GM19467 (cell line): ENCODE measurements around the gene HMOX1.
"Not testable (repeated sequence)": the region's sequence is repeated elsewhere in the genome, so short reads cannot be mapped to it uniquely, and the experiment has no call there.

Source experiments
- ATAC-seq: cut with Tn5 transposase; IDR thresholded peaks from one replicate; pipeline ENCODE4 v1.9.1; 2021; ENCODE audit warnings: mild to moderate bottlenecking, moderate library complexity; ENCODE audit not compliant: unreplicated experiment

Gene HMOX1

GRCh38 chr22:35349704-35350538 is 31.0 kb upstream of the HMOX1 start:
- ATAC-seq: no peak

- ATAC-seq: peak; percentile 73
Observed at GRCh38 chr22:35350539-35351503, 30.1 kb upstream of the HMOX1 start.

- ATAC-seq: no peak
Observed at GRCh38 chr22:35352214-35353111, 28.4 kb upstream of the HMOX1 start.

- no peak for ATAC-seq
Observed at GRCh38 chr22:35353318-35353717, 27.6 kb upstream of the HMOX1 start.

DNA sequence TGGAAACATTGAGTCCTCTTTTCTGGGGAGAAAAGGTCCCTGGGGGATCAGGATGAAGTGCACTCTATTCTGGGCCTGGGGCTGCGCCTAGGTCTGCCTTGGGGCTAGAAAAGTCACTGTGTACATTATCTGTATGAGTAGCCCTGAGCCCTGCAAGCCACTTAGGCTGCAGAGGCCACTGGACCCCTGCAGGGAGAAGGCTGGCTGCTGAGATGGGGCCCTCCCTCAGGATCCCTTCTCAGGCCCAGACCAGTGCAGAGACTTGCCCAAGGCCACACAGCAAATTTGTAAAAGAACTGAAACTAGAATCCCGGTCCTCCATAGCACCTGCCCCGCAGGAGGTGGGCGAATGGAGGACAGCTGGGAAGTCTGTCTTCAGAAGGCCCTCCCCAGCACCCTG is 26.8 kb upstream of the HMOX1 start:
- ATAC-seq: no peak

- no peak for ATAC-seq
Observed at GRCh38 chr22:35357883-35358621, 22.8 kb upstream of the HMOX1 start.

DNA sequence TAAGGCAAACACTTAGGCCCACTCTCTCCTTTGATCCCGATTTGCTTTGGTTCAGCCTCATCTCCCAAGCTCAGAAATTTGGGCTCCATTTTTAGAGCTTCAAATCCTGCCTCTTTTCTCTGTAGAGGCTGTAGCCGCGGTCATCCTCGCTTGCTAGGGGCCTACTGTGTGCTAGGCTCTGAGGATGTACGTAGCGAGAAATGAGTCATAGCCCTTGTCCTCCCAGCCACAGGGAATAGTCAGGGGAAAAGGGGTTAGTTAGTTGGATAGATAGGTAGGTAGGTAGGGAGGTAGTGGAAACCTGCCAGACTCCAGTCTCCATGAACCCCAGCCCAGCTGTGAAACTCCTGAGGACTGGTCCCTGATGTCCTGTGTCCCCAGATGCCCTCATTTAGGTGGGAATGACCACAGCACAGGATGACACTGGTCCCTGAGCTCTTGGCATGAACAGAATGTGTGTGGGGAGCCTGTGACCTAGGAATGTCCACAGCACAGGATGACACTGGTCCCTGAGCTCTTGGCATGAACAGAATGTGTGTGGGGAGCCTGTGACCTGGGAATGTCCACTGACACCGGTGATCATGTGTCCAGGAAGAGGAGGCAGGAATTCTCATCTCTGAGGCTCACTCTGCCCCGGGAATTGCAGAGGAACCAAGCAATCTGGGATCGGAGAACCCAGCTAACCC is 21.4 kb upstream of the HMOX1 start:
- ATAC-seq: no peak

GRCh38 chr22:35361001-35361558 is 19.8 kb upstream of the HMOX1 start:
- ATAC-seq: no peak

DNA sequence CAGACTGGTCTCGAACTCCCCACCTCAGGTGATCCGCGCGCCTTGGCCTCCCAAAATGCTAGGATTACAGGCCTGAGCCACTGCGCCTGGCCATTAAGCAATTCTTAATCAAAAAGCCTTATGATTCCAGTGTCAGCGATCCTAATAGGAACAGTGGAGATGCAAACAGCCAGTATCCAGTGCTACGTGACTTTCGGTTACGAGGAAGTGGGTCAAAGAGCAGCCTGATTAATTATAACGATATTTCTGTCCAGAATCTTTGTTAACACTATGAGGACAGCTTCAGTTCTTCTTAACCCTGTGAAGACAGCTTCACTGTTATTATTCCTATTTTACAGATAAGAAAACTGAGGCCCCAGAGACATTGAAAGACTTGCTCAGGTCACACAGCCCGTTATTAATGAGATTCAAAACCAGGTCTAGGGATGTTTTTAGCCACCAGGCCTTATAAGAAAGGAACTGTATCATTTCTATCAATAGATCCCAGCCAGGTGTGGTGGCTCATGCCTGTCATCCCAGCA is 17.3 kb upstream of the HMOX1 start:
- no peak for ATAC-seq

DNA sequence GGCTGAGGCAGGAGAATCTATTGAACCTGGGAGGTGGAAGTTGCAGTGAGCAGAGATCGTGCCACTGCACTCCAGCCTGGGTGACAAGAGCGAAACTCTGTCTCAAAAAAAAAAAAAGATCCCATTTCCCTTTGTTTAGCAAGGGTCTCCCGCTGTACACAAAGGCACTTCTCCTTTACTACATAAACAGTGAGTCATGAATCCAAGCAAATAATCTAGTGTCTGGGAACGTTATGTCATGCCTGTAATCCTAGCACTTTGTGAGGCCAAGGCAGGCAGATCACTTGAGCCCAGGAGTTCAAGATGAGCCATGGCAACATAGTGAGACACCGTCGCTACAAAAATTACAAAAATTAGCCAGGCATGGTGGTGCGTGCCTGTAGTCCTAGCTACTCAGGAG is 16.7 kb upstream of the HMOX1 start:
- ATAC-seq: not testable (repeated sequence)

GRCh38 chr22:35367331-35367886 is 13.5 kb upstream of the HMOX1 start:
- ATAC-seq: no peak

- no peak for ATAC-seq
Observed at GRCh38 chr22:35368386-35368785, 12.5 kb upstream of the HMOX1 start.

DNA sequence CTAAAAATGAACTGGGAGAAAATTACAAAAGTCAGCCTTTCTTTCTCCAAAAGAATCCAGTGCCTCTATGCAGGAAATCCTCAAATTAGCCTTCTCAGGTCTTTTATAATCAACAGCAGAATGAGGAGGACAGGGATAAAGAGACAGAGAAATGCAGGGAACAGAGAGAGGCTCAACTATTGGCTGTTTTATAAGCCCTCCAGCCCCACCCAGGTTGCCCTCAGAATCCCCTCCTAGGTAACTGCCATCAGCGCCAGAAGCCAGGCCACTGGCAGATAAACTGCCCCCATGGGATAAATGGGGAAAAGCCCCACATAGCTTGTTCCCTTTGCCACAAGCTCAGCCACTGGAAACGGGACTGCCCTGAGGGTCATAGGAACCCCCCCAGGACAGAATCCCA is 10.9 kb upstream of the HMOX1 start:
- no peak for ATAC-seq

GRCh38 chr22:35373781-35374180 is 7.1 kb upstream of the HMOX1 start:
- ATAC-seq: no peak

DNA sequence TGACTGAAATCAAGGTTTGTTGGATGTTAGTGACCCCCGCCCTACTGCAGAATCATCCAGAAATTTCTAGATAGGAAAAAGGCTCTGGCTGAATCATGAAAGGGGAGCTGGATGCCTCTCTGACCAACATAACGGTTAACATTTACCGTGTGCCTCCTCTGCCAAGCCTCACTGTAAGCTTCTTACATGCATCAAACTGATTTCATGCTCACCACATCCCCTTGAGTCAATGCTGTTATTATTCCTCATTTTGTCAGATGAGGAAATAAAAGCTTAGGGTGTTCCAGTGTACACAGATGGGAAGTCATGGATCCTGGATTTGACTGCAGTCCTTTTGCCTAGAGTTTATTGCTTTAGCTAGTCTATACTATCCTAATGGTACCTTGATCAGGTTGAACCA is 5.9 kb upstream of the HMOX1 start:
- ATAC-seq: no peak

- ATAC-seq: no peak
Observed at GRCh38 chr22:35375526-35375925, 5.4 kb upstream of the HMOX1 start.

GRCh38 chr22:35376728-35377472 is 4.0 kb upstream of the HMOX1 start:
- peak; percentile 51 for ATAC-seq

DNA sequence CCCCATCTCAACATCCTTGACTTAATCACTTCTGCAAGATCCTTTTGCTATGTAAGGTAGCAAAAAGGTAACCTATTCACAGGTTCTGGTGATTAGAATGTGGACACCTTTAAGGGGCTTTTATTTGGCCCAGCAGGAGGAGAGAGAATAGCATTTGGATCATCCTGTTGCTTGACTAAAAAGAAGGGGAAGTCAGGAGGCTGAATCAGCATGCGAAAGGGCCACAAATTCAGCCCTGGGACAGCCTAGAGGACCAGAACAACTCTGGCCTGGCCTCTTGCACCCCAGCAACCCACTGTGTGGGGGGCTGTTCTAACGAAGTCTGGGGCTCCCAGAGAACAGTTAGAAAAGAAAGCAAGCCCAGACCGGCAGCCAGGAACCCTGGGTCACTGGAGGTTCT is 3.2 kb upstream of the HMOX1 start:
- ATAC-seq: no peak
